OCI-LY3 (cell line): Measurements from ENCODE around the gene TCF4.

Experiments used
- H2AFZ ChIP-seq: fragments of 200-600, 300-600 bp; shearing (Covaris generic); 2 replicates; pipeline ENCODE4 v1.6.0; 2014; ENCODE audit warnings: antibody characterized with exemption, low read depth, low read length
- H3K27ac ChIP-seq: fragments of 200-600, 300-600 bp; sonication (generic); 2 replicates; pipeline ENCODE4 v1.5.1; 2014; ENCODE audit warnings: mild to moderate bottlenecking, low read length, moderate library complexity, mixed read lengths
- H3K27me3 ChIP-seq: fragments of 200-600, 300-600 bp; sonication (generic); 2 replicates; pipeline ENCODE4 v1.6.1; 2014; ENCODE audit warnings: low read depth, low read length, mixed read lengths
- H3K36me3 ChIP-seq: fragments of 200-600, 300-600 bp; sonication (generic); replicated peaks from 2 replicates; pipeline ENCODE3; 2014; ENCODE audit warnings: low read depth, low read length, mixed read lengths
- H3K4me1 ChIP-seq: fragments of 300-600, 200-600 bp; sonication (generic); 2 replicates; pipeline ENCODE4 v1.6.1; 2014; ENCODE audit warnings: low read length, mixed read lengths
- H3K4me2 ChIP-seq: fragments of 200-600, 300-600 bp; sonication (generic); 2 replicates; pipeline ENCODE4 v1.6.1; 2014; ENCODE audit warnings: low read length, mixed read lengths
- H3K4me3 ChIP-seq: fragments of 300-600, 200-600 bp; sonication (generic); 2 replicates; pipeline ENCODE4 v1.5.1; 2014; ENCODE audit warnings: antibody characterized with exemption, mild to moderate bottlenecking, low read length, moderate library complexity
- H3K79me2 ChIP-seq: fragments of 300-600, 200-600 bp; shearing (Covaris generic); 2 replicates; pipeline ENCODE4 v1.6.1; 2014; ENCODE audit warnings: mild to moderate bottlenecking, low read length, mixed read lengths
- H3K9ac ChIP-seq: fragments of 300-600, 200-600 bp; shearing (Covaris generic); 2 replicates; pipeline ENCODE4 v1.6.0; 2014; ENCODE audit warnings: mild to moderate bottlenecking, low read length, moderate library complexity
- H3K9me3 ChIP-seq: fragments of 200-600, 300-600 bp; shearing (Covaris generic); 2 replicates; pipeline ENCODE4 v1.6.1; 2014; ENCODE audit warnings: low read length, mixed read lengths; ENCODE audit not compliant: insufficient read depth
- H4K20me1 ChIP-seq: fragments of 200-600, 300-600 bp; sonication (generic); 2 replicates; pipeline ENCODE4 v1.6.1; 2016; ENCODE audit warnings: low read length, mixed read lengths; ENCODE audit not compliant: insufficient read depth
- CTCF ChIP-seq: fragments of 200-600, 300-600 bp; sonication (generic); IDR thresholded peaks from 2 replicates; pipeline ENCODE4 v1.5.1; 2014; ENCODE audit warnings: antibody characterized with exemption, low read length, low read depth
- EZH2phosphoT487 ChIP-seq: fragments of 200-600 bp; shearing (Covaris generic); IDR thresholded peaks from 2 replicates; pipeline ENCODE4 v1.6.1; 2018; ENCODE audit warnings: antibody characterized with exemption, mixed run types, low read depth

TCF4 gene

GRCh38 chr18:55355223-55355622 is 232.8 kb downstream of the TCF4 start:
- Histone ChIP-seq H3K9ac (peak overlapping the region; percentile 16), H3K4me3 (peak overlapping the region; percentile 25), H3K9me3 (no peaks in the 10 kb centered on the region), H3K27ac (peak overlapping the region; percentile 55), H3K36me3 (peaks cover 41% of the 10 kb centered on the region), H3K79me2 (peaks cover 100% of the 10 kb centered on the region), H3K4me1 (peaks cover 96% of the 10 kb centered on the region), H3K4me2 (peak overlapping the region; percentile 50), H3K27me3 (no peaks in the 10 kb centered on the region), H4K20me1 (peaks cover 100% of the 10 kb centered on the region), H2AFZ (no peak overlapping the region)
- TF ChIP-seq CTCF, result no peak
- TF ChIP-seq EZH2phosphoT487, result no peak

GRCh38 chr18:55354795-55355194 is 233.2 kb downstream of the TCF4 start:
- no peak overlapping the region for H2AFZ ChIP-seq
- TF ChIP-seq EZH2phosphoT487 (no peak), CTCF (no peak)
- H3K79me2 ChIP-seq, result peaks cover 100% of the 10 kb centered on the region
- peak overlapping the region; percentile 25 for H3K4me3 ChIP-seq
- H3K27ac ChIP-seq, result peak overlapping the region; percentile 55
- peak overlapping the region; percentile 16 for H3K9ac ChIP-seq
- H3K4me1 ChIP-seq, result peaks cover 98% of the 10 kb centered on the region
- no peaks in the 10 kb centered on the region for H3K9me3 ChIP-seq
- H3K36me3 ChIP-seq, result peaks cover 41% of the 10 kb centered on the region
- peak overlapping the region; percentile 50 for H3K4me2 ChIP-seq
- H3K27me3 ChIP-seq, result no peaks in the 10 kb centered on the region
- H4K20me1 ChIP-seq, result peaks cover 100% of the 10 kb centered on the region

- Histone ChIP-seq H3K4me2 (peak overlapping the region; percentile 50), H3K9me3 (no peaks in the 10 kb centered on the region), H3K27me3 (no peaks in the 10 kb centered on the region), H4K20me1 (peaks cover 98% of the 10 kb centered on the region), H3K4me3 (peak overlapping the region; percentile 25), H3K79me2 (peaks cover 100% of the 10 kb centered on the region), H2AFZ (no peak overlapping the region), H3K27ac (peak overlapping the region; percentile 55), H3K9ac (peak overlapping the region; percentile 16; the same call in 1 of the 2 replicates), H3K36me3 (peaks cover 35% of the 10 kb centered on the region), H3K4me1 (peaks cover 91% of the 10 kb centered on the region)
- TF ChIP-seq EZH2phosphoT487 (no peak), CTCF (no peak)
Measured at GRCh38 chr18:55353806-55354205, 234.2 kb downstream of the TCF4 start.

- H3K9ac ChIP-seq, result peak overlapping the region; percentile 16
Measured at GRCh38 chr18:55353391-55353790, 234.6 kb downstream of the TCF4 start.

More at GRCh38 chr18:55353391-55353790, 234.6 kb downstream of the TCF4 start:
- Histone ChIP-seq H2AFZ (no peak overlapping the region), H3K27me3 (no peaks in the 10 kb centered on the region), H3K79me2 (peaks cover 100% of the 10 kb centered on the region), H3K4me2 (peak overlapping the region; percentile 50), H3K27ac (peak overlapping the region; percentile 55), H3K4me1 (peaks cover 87% of the 10 kb centered on the region), H4K20me1 (peaks cover 98% of the 10 kb centered on the region), H3K4me3 (peak overlapping the region; percentile 25), H3K36me3 (peaks cover 35% of the 10 kb centered on the region), H3K9me3 (no peaks in the 10 kb centered on the region)
- TF ChIP-seq CTCF, result no peak
- no peak for TF ChIP-seq EZH2phosphoT487
